ENCODE results near the gene TSPYL4. TPM values are rescaled to one million over a fixed set of nuclear protein-coding genes. Genes with fewer than 3 reads are reported as not detected.

TSPYL4 gene
- total RNA-seq, 4 donors from 2014 or later = 9.7 to 34.9 (median 25.3) TPM

- Histone ChIP-seq H3K4me3 (peak overlapping the region; percentile 61 to 83), H3K27ac (peak overlapping the region; percentile 93 to 94), H3K9me3 (no peaks in the 10 kb centered on the region), H3K36me3 (no peaks in the 10 kb centered on the region), H3K4me1 (peaks cover 11% of the 10 kb centered on the region in 2 donors), H3K27me3 (no peaks in the 10 kb centered on the region)
- no peak for TF ChIP-seq CTCF (IDR thresholded peaks at IDR 0.05)
- TF ChIP-seq POLR2A (IDR thresholded peaks at IDR 0.05) = peak in 1 of 2 donors; percentile 36
- DNase-seq = no peak
- intact Hi-C loops (cut with DNase I; ENCODE audit: low total_unique reads) = no loop called here
These were observed 602 bp upstream of the TSPYL4 start for GRCh38 chr6:116254297-116255056.

GRCh38 chr6:116253188-116253504 is 729 bp downstream of the TSPYL4 start:
- intact Hi-C loops (cut with DNase I; ENCODE audit: low total_unique reads) = no loop called here
- no peak for DNase-seq
- Histone ChIP-seq H3K4me1 (peaks cover 11% of the 10 kb centered on the region in 2 donors), H3K27me3 (no peaks in the 10 kb centered on the region), H3K4me3 (peak overlapping the region; percentile 61 to 83), H3K9me3 (no peaks in the 10 kb centered on the region), H3K36me3 (no peaks in the 10 kb centered on the region), H3K27ac (peak overlapping the region; percentile 93 to 94)
- no peak for TF ChIP-seq CTCF (IDR thresholded peaks at IDR 0.05)
- TF ChIP-seq POLR2A (IDR thresholded peaks at IDR 0.05) = no peak

GRCh38 chr6:116251568-116252384 is 2.1 kb downstream of the TSPYL4 start:
- DNase-seq = no peak

GRCh38 chr6:116248577-116248976 is 5.3 kb downstream of the TSPYL4 start:
- Histone ChIP-seq H3K9me3 (no peaks in the 10 kb centered on the region), H3K36me3 (no peaks in the 10 kb centered on the region), H3K27me3 (no peaks in the 10 kb centered on the region), H3K4me1 (peaks cover 0 to 11% of the 10 kb centered on the region in 2 donors), H3K27ac (no peak overlapping the region), H3K4me3 (no peak overlapping the region)
- no peak for DNase-seq
- intact Hi-C loops (cut with DNase I; ENCODE audit: low total_unique reads) = no loop called here
- no peak for TF ChIP-seq CTCF (IDR thresholded peaks at IDR 0.05)
- no peak for TF ChIP-seq POLR2A (IDR thresholded peaks at IDR 0.05)

More at GRCh38 chr6:116251568-116252384, 2.1 kb downstream of the TSPYL4 start:
- H3K27ac ChIP-seq = peak overlapping the region; percentile 35 to 44
- H3K27me3 ChIP-seq = no peaks in the 10 kb centered on the region
- TF ChIP-seq POLR2A (IDR thresholded peaks at IDR 0.05) (no peak), CTCF (IDR thresholded peaks at IDR 0.05) (no peak)
- intact Hi-C loops (cut with DNase I; ENCODE audit: low total_unique reads) = no loop called here
- no peaks in the 10 kb centered on the region for H3K36me3 ChIP-seq
- no peak overlapping the region for H3K4me3 ChIP-seq
- peaks cover 11% of the 10 kb centered on the region in 2 donors for H3K4me1 ChIP-seq
- no peaks in the 10 kb centered on the region for H3K9me3 ChIP-seq

- no peak for DNase-seq
- peaks cover 0 to 11% of the 10 kb centered on the region in 2 donors for H3K4me1 ChIP-seq
- H3K27me3 ChIP-seq = no peaks in the 10 kb centered on the region
- TF ChIP-seq POLR2A (IDR thresholded peaks at IDR 0.05) (no peak), CTCF (IDR thresholded peaks at IDR 0.05) (no peak)
- H3K9me3 ChIP-seq = no peaks in the 10 kb centered on the region
- intact Hi-C loops (cut with DNase I; ENCODE audit: low total_unique reads) = no loop called here
- H3K4me3 ChIP-seq = no peak overlapping the region
- H3K27ac ChIP-seq = no peak overlapping the region
- H3K36me3 ChIP-seq = no peaks in the 10 kb centered on the region
These were observed 6.6 kb downstream of the TSPYL4 start for GRCh38 chr6:116247285-116247684.
